ENCODE results near the gene GADL1.

The GADL1 gene

DNA sequence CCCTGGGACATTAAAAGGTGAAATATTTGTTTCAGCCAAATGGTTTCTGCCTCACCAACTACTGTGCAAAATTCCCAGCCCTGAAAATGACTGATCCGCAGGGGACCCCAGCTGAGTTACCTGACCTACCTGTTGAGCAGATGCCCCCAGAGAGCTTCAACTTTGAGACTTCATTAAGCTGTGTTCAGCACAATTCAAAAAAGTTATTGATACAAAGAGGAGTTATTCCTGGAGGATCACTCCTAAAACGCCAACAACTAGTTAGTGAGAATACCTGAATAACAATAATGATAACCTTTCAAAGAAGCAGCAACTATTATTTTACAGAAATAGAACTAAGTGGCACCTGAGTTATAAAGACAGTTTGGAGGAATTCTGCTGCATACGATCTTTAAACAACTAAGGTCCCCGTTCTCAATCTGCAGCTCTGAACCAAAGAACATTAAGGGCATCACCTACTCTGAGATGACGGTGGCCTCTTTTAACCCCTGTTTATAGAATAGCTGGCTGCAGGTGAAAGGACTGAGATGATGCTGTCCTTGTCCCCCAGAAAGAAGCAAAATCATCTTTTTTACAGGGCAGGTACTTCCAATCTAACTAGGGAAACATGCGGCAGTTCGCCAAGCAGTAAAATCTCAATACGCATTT, 659 bp downstream of the GADL1 start:
- no peak for DNase-seq (ENCODE audit: low read depth)
- in situ Hi-C loops (cut with HindIII; ENCODE audit: low sequenced_read_pairs): no loop called here
- peak overlapping the region; percentile 55 for H3K4me3 ChIP-seq (ENCODE audit: low read depth, low read length)
- TF ChIP-seq, protein P1, sequence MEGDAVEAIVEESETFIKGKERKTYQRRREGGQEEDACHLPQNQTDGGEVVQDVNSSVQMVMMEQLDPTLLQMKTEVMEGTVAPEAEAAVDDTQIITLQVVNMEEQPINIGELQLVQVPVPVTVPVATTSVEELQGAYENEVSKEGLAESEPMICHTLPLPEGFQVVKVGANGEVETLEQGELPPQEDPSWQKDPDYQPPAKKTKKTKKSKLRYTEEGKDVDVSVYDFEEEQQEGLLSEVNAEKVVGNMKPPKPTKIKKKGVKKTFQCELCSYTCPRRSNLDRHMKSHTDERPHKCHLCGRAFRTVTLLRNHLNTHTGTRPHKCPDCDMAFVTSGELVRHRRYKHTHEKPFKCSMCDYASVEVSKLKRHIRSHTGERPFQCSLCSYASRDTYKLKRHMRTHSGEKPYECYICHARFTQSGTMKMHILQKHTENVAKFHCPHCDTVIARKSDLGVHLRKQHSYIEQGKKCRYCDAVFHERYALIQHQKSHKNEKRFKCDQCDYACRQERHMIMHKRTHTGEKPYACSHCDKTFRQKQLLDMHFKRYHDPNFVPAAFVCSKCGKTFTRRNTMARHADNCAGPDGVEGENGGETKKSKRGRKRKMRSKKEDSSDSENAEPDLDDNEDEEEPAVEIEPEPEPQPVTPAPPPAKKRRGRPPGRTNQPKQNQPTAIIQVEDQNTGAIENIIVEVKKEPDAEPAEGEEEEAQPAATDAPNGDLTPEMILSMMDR (IDR thresholded peaks at IDR 0.05; ENCODE audit: low read depth, low read length, missing control alignments): no peak

DNA sequence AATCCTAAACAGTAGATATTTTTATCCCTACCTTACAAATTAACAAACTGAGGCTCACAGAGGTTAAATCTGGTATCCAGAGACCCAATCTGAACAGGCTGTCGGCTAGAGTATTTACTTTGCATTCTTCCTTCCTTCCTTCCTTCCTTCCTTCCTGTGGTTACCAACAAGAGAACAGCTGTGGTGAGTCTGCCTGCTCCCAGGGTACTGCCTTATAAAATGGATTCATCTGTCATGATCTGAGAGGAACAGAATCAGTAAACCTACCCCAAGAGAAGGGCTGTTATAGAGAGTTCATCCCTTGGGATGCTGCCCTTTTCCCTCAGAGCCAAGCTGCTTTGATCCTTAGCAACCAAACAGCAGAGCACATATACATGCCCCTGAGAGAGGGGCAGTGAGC, 3.6 kb downstream of the GADL1 start:
- DNase-seq (ENCODE audit: low read depth): no peak
- H3K4me3 ChIP-seq (ENCODE audit: low read depth, low read length): no peak overlapping the region
- TF ChIP-seq, protein P1 (IDR thresholded peaks at IDR 0.05; ENCODE audit: low read depth, low read length, missing control alignments): no peak
- in situ Hi-C loops (cut with HindIII; ENCODE audit: low sequenced_read_pairs): no loop called here

DNA sequence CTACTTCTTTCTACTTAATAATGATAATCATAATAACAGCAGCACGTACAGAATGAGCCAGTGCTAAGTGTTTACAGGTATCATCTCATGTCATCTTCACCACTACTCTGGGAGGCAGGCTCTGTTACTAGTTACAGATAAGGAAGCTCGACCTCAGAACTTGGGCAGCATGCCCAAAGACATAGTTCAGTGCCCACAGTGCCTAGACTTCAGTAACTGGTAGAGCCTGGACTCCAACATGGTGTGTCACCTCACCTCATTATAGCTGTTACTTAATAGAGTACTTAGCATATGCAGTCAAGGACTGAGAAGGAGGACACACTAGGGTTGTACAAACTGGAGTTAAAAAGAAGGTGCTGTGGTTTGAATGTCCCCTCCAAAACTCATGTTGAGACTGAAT, 7.6 kb downstream of the GADL1 start:
- in situ Hi-C loops (cut with HindIII; ENCODE audit: low sequenced_read_pairs): no loop called here
- no peak overlapping the region for H3K4me3 ChIP-seq (ENCODE audit: low read depth, low read length)
- TF ChIP-seq, protein P1 (IDR thresholded peaks at IDR 0.05; ENCODE audit: low read depth, low read length, missing control alignments): no peak
- DNase-seq (ENCODE audit: low read depth): no peak

DNA sequence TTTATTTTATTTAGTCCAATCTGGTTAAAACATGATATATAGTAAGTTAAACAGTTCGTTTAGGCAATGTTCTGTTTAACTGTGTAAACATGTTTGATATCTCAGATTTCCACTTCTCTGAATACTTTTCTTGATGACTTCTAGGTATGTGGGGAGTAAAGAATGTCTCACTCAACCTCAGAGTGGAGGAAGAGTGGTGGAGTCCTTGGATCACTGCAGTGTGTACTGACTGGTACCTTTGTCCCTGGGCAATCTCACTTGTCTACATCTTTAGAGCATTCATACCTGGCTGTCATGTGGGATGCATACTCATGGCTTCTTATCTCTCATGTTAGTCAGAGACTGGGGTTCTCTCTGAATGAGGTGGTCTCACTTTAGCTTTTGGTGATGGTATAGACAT, 15.6 kb downstream of the GADL1 start:
- H3K4me3 ChIP-seq (ENCODE audit: low read depth, low read length): no peak overlapping the region
- DNase-seq (ENCODE audit: low read depth): no peak
- TF ChIP-seq, protein P1 (IDR thresholded peaks at IDR 0.05; ENCODE audit: low read depth, low read length, missing control alignments): no peak
- in situ Hi-C loops (cut with HindIII; ENCODE audit: low sequenced_read_pairs): no loop called here

DNA sequence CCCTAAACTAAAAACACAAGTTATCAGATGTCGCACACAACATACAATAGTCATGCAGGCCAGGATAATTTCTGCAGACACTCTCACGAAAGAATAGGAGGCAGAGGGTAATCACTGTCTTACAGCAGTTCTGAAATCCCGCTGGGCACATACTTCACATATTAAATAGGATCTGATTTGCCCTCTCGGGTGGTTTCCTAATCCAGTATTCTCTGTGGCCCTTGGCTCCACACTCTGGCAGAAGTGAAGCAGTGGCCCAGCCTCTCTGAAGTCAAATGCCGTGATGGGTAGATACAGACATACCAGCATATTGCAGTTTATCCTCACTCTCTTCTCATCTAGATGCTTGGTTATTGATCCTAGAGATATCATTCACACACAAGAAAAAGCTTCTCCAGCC, 19.0 kb downstream of the GADL1 start:
- TF ChIP-seq, protein P1 (IDR thresholded peaks at IDR 0.05; ENCODE audit: low read depth, low read length, missing control alignments): no peak
- no peak for DNase-seq (ENCODE audit: low read depth)
- no peak overlapping the region for H3K4me3 ChIP-seq (ENCODE audit: low read depth, low read length)
- in situ Hi-C loops (cut with HindIII; ENCODE audit: low sequenced_read_pairs): no loop called here

DNA sequence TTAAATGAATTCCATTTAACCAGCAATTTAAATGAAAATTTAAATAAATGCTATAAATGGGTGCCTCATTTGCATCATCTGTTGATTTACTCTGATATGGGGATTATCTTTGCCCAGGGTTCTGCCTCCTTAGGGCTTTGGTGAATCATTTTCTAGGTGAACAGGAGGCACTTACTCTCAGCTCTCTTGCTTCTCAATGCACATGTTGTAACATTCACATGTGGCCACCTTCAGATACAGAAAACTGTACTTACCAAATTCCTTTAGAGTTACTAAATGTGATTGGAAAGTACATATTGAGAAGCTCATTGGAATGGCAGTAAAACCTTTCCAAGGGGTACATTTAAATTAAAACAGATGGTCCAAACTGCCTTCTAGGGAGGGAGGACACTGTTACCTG, 20.8 kb downstream of the GADL1 start:
- in situ Hi-C loops (cut with HindIII; ENCODE audit: low sequenced_read_pairs): no loop called here
- TF ChIP-seq, protein P1 (IDR thresholded peaks at IDR 0.05; ENCODE audit: low read depth, low read length, missing control alignments): no peak
- no peak for DNase-seq (ENCODE audit: low read depth)
- H3K4me3 ChIP-seq (ENCODE audit: low read depth, low read length): no peak overlapping the region
